ENCODE results near the gene PATJ. TPM values are rescaled to one million over a fixed set of nuclear protein-coding genes. Genes with fewer than 3 reads are reported as not detected.

Gene PATJ
- polyA plus RNA-seq, 1 experiment = 3.6 TPM

DNA sequence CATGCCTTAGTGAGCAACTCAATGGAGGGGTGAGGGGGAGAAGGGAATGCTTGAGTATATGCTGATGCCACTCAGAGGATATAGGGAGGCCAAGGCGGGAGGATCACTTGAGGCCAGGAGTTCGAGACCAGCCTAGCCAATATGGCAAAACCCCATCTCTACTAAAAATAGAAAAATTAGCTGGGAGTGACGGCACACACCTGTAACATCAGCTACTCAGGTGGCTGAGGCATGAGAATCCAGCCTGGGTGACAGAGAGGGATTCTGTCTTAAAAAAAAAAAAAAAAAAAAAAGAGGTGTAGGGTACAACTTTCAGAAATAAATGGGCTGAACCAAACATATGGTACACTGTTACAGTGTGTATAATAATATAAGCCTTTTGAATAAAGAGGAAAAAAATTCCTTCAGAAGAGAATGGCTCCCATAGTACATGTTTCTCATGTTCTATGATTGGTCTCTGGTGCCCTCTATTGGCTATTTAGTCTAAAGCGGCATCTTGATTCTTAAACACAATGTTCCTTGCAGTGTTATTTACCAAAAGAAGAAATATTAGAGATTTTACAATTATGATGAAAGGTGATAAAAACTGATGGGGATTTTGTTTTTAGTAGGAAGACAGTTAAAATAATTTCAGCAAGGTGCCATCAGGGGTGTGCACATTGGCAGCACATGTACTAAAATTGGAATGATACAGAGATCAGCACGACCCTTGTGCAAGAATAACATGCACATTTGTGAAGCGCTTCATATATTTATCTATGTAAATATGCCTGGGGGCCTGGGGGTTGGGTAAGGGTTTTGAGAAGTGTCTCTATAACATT lies 109.8 kb downstream of the PATJ start:
- POLR2A ChIA-PET = interaction anchor here (0.6 kb wide), 2 partner anchors 109 to 196 kb away, joined by 5 to 11 read pairs; no protein-coding TSS in a partner anchor
- CTCF ChIA-PET = interaction anchor here (0.6 to 4.1 kb wide), 39 partner anchors 9 to 1875 kb away, joined by 3 to 60 read pairs (median 4); no protein-coding TSS in a partner anchor
- no peak overlapping the region for H3K27ac ChIP-seq (ENCODE audit: low read depth, low read length)
- TF ChIP-seq, protein P1, sequence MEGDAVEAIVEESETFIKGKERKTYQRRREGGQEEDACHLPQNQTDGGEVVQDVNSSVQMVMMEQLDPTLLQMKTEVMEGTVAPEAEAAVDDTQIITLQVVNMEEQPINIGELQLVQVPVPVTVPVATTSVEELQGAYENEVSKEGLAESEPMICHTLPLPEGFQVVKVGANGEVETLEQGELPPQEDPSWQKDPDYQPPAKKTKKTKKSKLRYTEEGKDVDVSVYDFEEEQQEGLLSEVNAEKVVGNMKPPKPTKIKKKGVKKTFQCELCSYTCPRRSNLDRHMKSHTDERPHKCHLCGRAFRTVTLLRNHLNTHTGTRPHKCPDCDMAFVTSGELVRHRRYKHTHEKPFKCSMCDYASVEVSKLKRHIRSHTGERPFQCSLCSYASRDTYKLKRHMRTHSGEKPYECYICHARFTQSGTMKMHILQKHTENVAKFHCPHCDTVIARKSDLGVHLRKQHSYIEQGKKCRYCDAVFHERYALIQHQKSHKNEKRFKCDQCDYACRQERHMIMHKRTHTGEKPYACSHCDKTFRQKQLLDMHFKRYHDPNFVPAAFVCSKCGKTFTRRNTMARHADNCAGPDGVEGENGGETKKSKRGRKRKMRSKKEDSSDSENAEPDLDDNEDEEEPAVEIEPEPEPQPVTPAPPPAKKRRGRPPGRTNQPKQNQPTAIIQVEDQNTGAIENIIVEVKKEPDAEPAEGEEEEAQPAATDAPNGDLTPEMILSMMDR (IDR thresholded peaks at IDR 0.05; ENCODE audit: low read depth, low read length) = peak; percentile 78
- no peaks in the 10 kb centered on the region for H3K9me3 ChIP-seq (ENCODE audit: control insufficient read depth, insufficient read depth, low read length)
- DNase-seq (ENCODE audit: low read depth, low spot score) = peak; percentile 58
- H3K27me3 ChIP-seq (ENCODE audit: control insufficient read depth, insufficient read depth, low read length) = peaks cover 3% of the 10 kb centered on the region
- H3K4me3 ChIP-seq (ENCODE audit: low read depth, low read length) = no peak overlapping the region

DNA sequence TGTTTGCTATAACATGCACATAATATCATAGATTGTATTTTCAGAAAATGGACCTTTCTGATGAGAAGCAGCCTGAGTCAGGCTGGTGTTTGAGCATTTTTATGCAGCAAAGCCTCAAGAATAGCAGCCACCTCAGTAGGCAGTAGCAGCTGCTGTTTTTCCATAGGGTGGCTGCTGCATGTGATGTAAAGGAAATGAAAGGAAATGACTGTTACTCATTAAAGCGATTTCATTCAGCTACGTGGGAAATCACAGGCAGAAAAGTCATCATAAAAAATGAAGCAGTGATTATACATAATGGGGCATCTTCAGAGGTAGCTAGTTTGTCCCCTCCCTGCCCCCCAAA lies 110.4 kb downstream of the PATJ start:
- CTCF ChIA-PET = interaction anchor here (0.6 to 4.1 kb wide), 27 partner anchors 9 to 1882 kb away, joined by 3 to 60 read pairs (median 5); no protein-coding TSS in a partner anchor
- no peak overlapping the region for H3K27ac ChIP-seq (ENCODE audit: low read depth, low read length)
- POLR2A ChIA-PET = no interaction called here

DNA sequence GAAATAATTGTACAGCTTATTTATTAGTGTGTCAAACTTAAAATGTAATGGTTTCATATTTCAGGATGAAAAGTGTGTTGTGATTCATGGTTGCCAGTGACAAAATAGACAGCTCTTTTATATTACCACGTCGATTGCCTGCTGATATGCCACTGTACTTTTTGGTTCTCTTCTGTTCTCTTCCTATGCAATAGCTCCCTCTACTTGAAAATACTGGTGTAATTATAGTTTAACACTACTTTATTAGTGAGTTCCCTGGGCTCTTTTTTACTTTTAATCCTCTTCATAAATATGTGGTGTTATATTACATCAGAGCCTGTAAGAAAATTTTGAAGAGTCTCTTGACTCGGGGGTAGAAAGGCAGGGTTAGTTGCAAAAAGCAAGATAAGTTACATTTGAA lies 111.3 kb downstream of the PATJ start:
- CTCF ChIA-PET = interaction anchor here (0.6 to 4.1 kb wide), 41 partner anchors 8 to 1882 kb away, joined by 3 to 60 read pairs (median 4); no protein-coding TSS in a partner anchor
- Histone ChIP-seq H3K27me3 (ENCODE audit: control insufficient read depth, insufficient read depth, low read length) (peaks cover 3% of the 10 kb centered on the region), H3K4me3 (ENCODE audit: low read depth, low read length) (no peak overlapping the region), H3K27ac (ENCODE audit: low read depth, low read length) (no peak overlapping the region), H3K9me3 (ENCODE audit: control insufficient read depth, insufficient read depth, low read length) (no peaks in the 10 kb centered on the region)
- TF ChIP-seq, protein P1 (IDR thresholded peaks at IDR 0.05; ENCODE audit: low read depth, low read length) = peak; percentile 45
- no peak for DNase-seq (ENCODE audit: low read depth, low spot score)
- POLR2A ChIA-PET = no interaction called here

More for the DNA sequence above, 110.4 kb downstream of the PATJ start:
- DNase-seq (ENCODE audit: low read depth, low spot score) = no peak
- H3K4me3 ChIP-seq (ENCODE audit: low read depth, low read length) = no peak overlapping the region
- H3K9me3 ChIP-seq (ENCODE audit: control insufficient read depth, insufficient read depth, low read length) = no peaks in the 10 kb centered on the region
- peaks cover 3% of the 10 kb centered on the region for H3K27me3 ChIP-seq (ENCODE audit: control insufficient read depth, insufficient read depth, low read length)
- TF ChIP-seq, protein P1 (IDR thresholded peaks at IDR 0.05; ENCODE audit: low read depth, low read length) = no peak

DNA sequence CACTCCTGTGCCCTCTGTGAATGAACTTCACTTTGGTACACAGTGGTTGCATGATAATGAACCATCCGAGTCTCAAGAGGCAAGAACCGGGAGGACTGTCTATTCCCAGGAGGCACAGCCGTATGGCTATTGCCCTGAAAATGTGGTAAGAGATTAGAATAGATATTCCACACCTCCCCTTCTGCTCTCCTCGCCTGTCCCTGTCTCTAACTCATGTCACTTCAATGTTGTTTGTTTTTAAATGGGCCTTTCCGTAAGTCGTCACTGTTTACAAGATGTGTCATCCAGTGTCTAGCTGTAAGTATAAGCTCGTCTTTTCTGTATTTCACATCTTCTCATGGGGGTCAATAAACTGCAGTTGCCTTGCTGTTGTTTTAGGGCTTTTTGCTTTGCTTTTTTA lies 122.2 kb downstream of the PATJ start:
- Histone ChIP-seq H3K9me3 (ENCODE audit: control insufficient read depth, insufficient read depth, low read length) (no peaks in the 10 kb centered on the region), H3K27me3 (ENCODE audit: control insufficient read depth, insufficient read depth, low read length) (no peaks in the 10 kb centered on the region), H3K4me3 (ENCODE audit: low read depth, low read length) (no peak overlapping the region), H3K27ac (ENCODE audit: low read depth, low read length) (no peak overlapping the region)
- CTCF ChIA-PET = interaction anchor here (0.6 to 1.7 kb wide), 2 partner anchors 11 to 13 kb away, joined by 3 to 5 read pairs; no protein-coding TSS in a partner anchor
- TF ChIP-seq, protein P1 (IDR thresholded peaks at IDR 0.05; ENCODE audit: low read depth, low read length) = no peak
- DNase-seq (ENCODE audit: low read depth, low spot score) = no peak
- POLR2A ChIA-PET = no interaction called here

DNA sequence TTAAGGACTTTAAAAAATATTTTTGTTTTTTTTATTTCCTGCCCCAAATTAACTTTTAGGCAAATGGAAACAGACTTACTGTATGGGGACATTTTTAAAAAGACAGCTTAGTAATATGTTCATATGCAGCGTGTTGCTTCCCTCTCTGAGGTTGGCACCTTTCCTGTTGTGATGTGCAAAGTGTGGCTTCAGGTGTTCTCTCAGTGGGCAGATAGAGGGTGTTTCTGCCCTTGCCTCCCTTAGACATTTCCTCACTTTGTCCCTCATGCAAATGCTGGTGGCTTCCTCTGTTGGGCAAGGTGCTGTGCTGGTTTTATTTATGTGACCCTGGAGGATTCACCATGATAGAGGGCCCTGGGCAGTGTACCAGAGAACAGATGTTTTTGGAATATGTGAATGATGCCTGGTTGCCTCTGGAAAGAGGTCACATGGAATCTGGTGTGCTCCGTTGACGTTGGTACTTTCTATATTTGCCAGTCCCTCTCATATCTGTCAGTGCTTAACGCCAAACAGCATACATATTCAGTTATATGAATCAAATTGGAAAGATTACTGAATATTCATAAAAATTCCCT lies 123.5 kb downstream of the PATJ start:
- Histone ChIP-seq H3K4me3 (ENCODE audit: low read depth, low read length) (no peak overlapping the region), H3K27me3 (ENCODE audit: control insufficient read depth, insufficient read depth, low read length) (no peaks in the 10 kb centered on the region), H3K27ac (ENCODE audit: low read depth, low read length) (no peak overlapping the region), H3K9me3 (ENCODE audit: control insufficient read depth, insufficient read depth, low read length) (peaks cover 3% of the 10 kb centered on the region; the same call in 1 of the 2 replicates)
- POLR2A ChIA-PET = no interaction called here
- CTCF ChIA-PET = no interaction called here
- TF ChIP-seq, protein P1 (IDR thresholded peaks at IDR 0.05; ENCODE audit: low read depth, low read length) = no peak
- no peak for DNase-seq (ENCODE audit: low read depth, low spot score)
